Metanephros (tissue), 2 donors: ENCODE measurements around the gene CCT6A. TPM values are rescaled to one million over a fixed set of nuclear protein-coding genes. Genes with fewer than 3 reads are reported as not detected.

Experiments
- small RNA-seq: library from RNA; depleted of rRNA; stranded (forward); fragments of <200 nt; gene quantifications from one replicate; pipeline ENCODE3, GENCODE V24; 2014; ENCODE audit warnings: low replicate concordance
- total RNA-seq: library from RNA; depleted of rRNA; stranded (reverse); fragments of >200 nt; gene quantifications from one replicate; pipeline ENCODE4 v1.2.3, GENCODE V29; 2014

CCT6A gene
- 99.3 TPM for total RNA-seq

DNA sequence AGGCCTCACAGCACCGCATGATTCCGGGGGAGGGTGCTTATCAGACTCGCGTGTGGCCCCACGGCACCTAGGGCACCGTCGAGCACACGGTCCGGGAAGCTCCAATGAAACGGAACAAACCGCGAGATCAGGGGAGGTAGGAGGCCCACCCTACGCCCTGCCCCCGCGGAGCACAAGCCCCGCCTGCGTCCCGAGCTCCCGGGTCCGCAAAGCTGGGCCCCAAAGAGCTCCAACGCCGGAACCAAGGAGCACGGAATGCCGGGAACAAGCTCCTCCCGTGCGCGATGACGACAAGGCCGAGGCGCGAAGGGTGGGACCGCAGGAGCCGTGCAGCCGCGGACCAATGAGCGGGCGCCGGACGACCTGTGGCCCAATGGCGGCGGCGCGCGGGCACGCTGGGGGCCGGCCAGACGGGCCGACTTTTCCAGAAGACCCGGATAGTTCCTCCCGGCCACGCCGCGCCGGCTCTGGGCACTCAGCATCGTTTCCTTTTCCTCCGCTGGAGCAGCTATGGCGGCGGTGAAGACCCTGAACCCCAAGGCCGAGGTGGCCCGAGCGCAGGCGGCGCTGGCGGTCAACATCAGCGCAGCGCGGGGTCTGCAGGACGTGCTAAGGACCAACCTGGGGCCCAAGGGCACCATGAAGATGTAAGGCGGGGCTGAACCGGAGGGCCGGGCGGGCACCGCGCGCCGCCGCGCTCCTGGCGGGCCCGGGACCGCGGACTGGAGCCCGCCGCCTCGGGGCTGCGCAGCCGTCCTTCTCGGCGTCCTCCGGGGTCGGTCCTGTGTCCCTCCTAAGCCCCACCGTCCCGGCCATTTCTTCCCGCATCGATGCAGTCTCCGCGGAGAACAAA is at the start of gene CCT6A, which contains the start of gene PSPH:
CCT6A (plus strand) TSS at position 427 of the 853 bp plus-strand sequence; CDS start at position 511, 84 bp downstream.
PSPH (minus strand) TSS at position 106 of the 853 bp plus-strand sequence. CDS start 30,232 bp downstream, outside the sequence.

GRCh38 chr7:56063882-56064625 is 12.5 kb downstream of the CCT6A start, which contains the start of gene SUMF2:
Gene SUMF2, plus strand, starts transcription at chr7:56064286. Its CDS starts 26 bp downstream, at chr7:56064312.

DNA sequence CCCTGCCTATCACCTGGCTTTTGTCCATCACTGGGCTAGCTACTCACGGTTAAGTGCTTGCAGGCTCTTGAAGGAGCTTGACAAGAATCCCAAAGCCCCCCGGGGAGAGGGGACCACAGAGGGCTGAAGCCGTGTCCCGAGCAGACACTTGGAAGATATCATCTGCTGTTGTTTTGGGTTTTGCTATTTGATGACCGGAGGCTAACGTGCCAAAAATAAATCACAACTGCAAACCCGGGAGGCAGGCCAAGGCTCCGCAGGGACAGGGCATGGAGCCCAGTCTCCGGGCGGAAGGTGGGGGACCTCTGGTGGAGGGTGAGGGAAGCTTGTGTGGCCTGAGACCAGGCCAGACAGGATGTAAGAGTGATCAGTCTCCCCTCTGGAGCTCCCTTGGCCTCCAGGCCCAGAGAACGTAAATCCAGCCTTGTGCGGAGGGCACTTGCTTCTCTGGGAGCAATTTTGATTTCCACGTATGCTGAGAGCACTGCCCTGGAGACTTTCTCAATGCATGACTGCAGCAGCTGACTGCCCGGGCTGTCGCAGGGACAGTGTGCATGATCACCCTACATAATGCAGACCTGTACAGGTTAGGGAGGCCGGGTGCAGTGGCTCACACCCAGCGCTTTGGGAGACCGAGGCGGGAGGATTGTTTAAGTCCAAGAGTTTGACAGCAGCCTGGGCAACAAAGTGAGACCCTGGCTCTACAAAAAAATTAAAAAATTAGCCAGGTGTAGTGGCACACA is 41.4 kb downstream of the CCT6A start, which contains the start of gene PHKG1:
PHKG1 (minus strand) TSS at position 164 of the 743 bp plus-strand sequence. CDS start 4,011 bp downstream, outside the sequence.

DNA sequence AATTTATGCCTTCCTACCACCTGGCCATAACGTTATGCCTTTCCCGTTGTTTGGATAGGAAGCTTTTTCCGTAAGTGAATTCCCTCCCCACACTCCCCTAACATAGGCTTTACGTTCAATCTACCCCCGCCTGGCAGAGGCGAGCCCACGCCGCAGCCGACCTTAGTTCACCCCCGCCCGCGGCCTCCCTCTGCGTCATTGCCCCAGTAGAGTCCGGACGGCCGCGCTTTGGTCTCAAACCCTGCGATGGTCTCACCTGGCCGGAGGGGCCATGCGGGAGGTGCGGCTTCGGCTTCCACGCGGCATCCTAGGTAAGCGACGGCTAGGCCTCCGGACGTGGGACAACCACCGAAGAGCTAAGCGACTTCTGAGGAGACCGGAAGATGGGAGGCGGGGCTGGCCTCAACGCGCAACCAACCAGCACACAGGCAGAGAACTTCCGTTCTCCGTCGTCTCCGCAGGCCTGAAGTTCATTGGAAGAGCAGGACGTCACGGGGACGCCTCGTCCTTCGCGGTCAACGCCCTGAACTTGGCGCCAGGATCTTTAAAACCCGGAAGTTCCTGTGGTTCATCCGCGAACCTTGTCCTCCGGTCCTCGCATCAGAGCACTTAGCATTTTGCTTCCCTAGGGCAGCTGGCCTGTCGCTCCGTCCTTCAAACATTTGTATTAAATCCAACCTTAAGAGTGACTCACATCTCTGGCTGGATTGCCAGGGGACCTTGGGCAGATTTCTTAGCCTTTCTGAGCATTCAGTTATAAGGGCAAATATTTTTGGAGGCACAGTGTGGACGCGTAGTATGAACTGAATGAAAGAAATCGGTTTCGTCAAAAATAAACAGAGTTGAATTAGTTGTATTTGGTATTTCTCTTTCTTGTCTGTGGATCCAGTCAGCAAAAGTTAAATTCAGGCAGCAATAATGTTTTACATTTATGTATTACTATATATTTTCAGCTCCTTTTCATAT is 54.8 kb downstream of the CCT6A start, which contains the start of gene CHCHD2:
CHCHD2 (minus strand) TSS at position 369 of the 966 bp plus-strand sequence; CDS start at position 306, 63 bp downstream.

Small RNA genes lying within 50 kb of the gene (small RNA-seq; reads per million reads assigned to genes)
- gene SNORA15 (not detected), gene SNORA22B (not detected)

Other genes starting within 250 kb of the CCT6A start
- gene SEPTIN14, start 189.0 kb upstream of the CCT6A start, total RNA-seq: not detected
- gene ZNF713, start 164.3 kb upstream of the CCT6A start, total RNA-seq: 11.0 TPM
- gene MRPS17, start 99.9 kb upstream of the CCT6A start, total RNA-seq: 11.2 TPM
- gene NIPSNAP2, start 87.2 kb upstream of the CCT6A start, total RNA-seq: 106 TPM
- gene PSPH, start 321 bp upstream of the CCT6A start, total RNA-seq: 18.6 TPM
- 111 TPM for gene SUMF2, start 12.5 kb downstream of the CCT6A start, total RNA-seq
- gene PHKG1, start 41.2 kb downstream of the CCT6A start, total RNA-seq: 29.3 TPM
- 379 TPM for gene CHCHD2, start 54.7 kb downstream of the CCT6A start, total RNA-seq
- gene NUPR2, start 64.7 kb downstream of the CCT6A start, total RNA-seq: 3.0 TPM